ENCODE results near the gene SLX9.

The SLX9 gene

DNA sequence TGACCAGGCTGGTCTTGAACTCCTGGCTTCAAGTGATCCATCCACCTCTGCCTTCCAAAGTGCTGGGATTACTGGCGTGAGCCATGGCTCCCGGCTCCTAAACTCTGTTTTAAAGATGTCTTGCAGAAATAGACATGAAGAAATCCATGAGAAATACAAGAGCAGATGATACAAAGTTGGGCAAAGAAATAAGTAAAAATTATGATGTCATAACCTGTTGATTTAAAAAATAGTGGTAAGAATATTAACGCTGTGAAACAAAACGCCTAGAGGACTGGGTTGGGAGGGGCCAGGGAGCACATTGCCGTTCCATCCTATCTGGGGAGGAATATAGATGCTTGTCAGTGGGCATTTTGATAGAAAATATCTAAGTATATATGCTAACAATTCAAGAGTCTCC is 17.9 kb upstream of the SLX9 start:
- no peak for TF ChIP-seq CTCF (IDR thresholded peaks at IDR 0.05; ENCODE audit: low read length, missing control alignments)
- H3K4me3 ChIP-seq (replicated peaks; ENCODE audit: low read depth, low read length) = no peak overlapping the region
- DNase-seq (ENCODE audit: low read depth) = no peak

GRCh38 chr21:44923480-44924084 is 16.2 kb upstream of the SLX9 start:
- no peak for DNase-seq (ENCODE audit: low read depth)
- H3K4me3 ChIP-seq (replicated peaks; ENCODE audit: low read depth, low read length) = no peak overlapping the region
- no peak for TF ChIP-seq CTCF (IDR thresholded peaks at IDR 0.05; ENCODE audit: low read length, missing control alignments)

DNA sequence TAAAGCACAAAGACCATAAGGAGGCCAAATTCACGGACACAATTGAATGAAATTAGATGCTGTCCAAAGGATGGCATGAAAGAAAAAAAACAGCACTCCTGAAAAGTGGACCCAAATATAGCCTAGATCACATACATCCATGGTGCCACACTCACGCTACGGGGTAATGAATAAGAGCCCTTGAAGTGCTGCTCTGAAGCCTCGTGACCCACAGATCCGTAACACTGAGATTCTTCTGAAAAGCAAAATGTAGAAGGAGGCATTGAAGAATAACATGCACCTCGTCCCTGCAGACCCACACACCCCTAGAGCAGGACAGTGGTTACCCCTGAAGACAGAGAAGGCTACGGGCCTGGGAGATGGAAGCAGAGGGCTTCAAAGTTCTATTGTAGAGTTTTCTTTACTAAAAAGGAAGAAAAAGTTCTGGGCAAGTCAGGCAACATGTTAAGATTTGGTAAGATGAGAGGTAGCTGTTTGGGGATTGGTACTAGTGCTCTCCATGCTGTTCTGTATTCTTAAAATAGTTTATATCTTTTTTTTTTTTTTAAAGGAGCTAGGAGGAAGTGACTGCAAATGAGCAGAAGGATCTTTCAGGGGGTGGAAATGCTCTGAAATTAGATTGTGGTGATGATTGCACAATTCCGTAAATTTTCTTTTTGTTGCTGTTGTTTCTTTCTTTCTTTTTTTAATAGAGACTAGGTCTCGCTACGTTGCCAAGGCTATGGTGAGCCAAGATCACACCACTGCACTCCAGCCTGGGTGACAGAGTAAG is 15.0 kb upstream of the SLX9 start:
- peak; percentile 80 for DNase-seq (ENCODE audit: low read depth)
- no peak for TF ChIP-seq CTCF (IDR thresholded peaks at IDR 0.05; ENCODE audit: low read length, missing control alignments)
- no peak overlapping the region for H3K4me3 ChIP-seq (replicated peaks; ENCODE audit: low read depth, low read length)

GRCh38 chr21:44925378-44925755 is 14.5 kb upstream of the SLX9 start:
- no peak overlapping the region for H3K4me3 ChIP-seq (replicated peaks; ENCODE audit: low read depth, low read length)
- TF ChIP-seq CTCF (IDR thresholded peaks at IDR 0.05; ENCODE audit: low read length, missing control alignments) = no peak
- DNase-seq (ENCODE audit: low read depth) = peak; percentile 6

GRCh38 chr21:44926331-44927101 is 13.3 kb upstream of the SLX9 start:
- no peak overlapping the region for H3K4me3 ChIP-seq (replicated peaks; ENCODE audit: low read depth, low read length)
- no peak for TF ChIP-seq CTCF (IDR thresholded peaks at IDR 0.05; ENCODE audit: low read length, missing control alignments)
- DNase-seq (ENCODE audit: low read depth) = no peak

DNA sequence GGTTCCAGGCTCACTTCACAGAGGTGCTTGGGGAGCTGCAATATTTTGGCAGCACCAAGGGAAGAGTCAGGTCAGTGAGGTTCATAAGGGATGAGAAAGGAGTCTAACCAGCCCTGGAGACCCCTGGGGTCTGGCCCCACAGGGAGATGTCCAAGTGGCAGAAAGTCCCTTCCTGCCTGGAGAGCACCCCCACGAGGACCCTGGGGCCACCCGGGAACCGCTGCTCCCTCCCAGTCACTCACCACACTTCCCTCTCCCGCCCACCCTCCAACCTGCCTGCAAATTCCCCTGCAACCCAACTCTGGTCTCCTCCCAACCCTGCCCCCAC is 12.6 kb upstream of the SLX9 start:
- TF ChIP-seq CTCF (IDR thresholded peaks at IDR 0.05; ENCODE audit: low read length, missing control alignments) = no peak
- no peak for DNase-seq (ENCODE audit: low read depth)
- no peak overlapping the region for H3K4me3 ChIP-seq (replicated peaks; ENCODE audit: low read depth, low read length)

All from fibroblast of pulmonary artery (primary cell).